Inflammatory macrophage (primary cell): ENCODE results near the gene RDH12.

Experiments
- DNase-seq, 2 donors: peaks; one replicate each; pipeline ENCODE4 v3.0.0-alpha.2; 2020 to 2022

The RDH12 gene

GRCh38 chr14:67756496-67756895, 54.8 kb downstream of the RDH12 start:
- no peak for DNase-seq

- DNase-seq = no peak
These were observed 55.5 kb downstream of the RDH12 start for GRCh38 chr14:67757175-67757574.

- DNase-seq = no peak
These were observed 58.2 kb downstream of the RDH12 start for GRCh38 chr14:67759916-67760315.

GRCh38 chr14:67762051-67762450, 60.4 kb downstream of the RDH12 start:
- DNase-seq = no peak

GRCh38 chr14:67763158-67763822, 61.6 kb downstream of the RDH12 start:
- peak; percentile 63 to 68 for DNase-seq

GRCh38 chr14:67764496-67764895, 62.8 kb downstream of the RDH12 start:
- DNase-seq = no peak

GRCh38 chr14:67765192-67765834, 63.6 kb downstream of the RDH12 start:
- no peak for DNase-seq

GRCh38 chr14:67766035-67766680, 64.5 kb downstream of the RDH12 start:
- DNase-seq = peak; percentile 78 to 89

- no peak for DNase-seq
These were observed 66.5 kb downstream of the RDH12 start for GRCh38 chr14:67768219-67768618.

- no peak for DNase-seq
These were observed 72.2 kb downstream of the RDH12 start for GRCh38 chr14:67773844-67774377.

GRCh38 chr14:67776653-67777322, 75.1 kb downstream of the RDH12 start:
- no peak for DNase-seq

- DNase-seq = peak; percentile 4 to 59
These were observed 77.1 kb downstream of the RDH12 start for GRCh38 chr14:67778792-67779191.

- DNase-seq = no peak
These were observed 80.4 kb downstream of the RDH12 start for GRCh38 chr14:67782090-67782489.
